Brain pericyte (primary cell): ENCODE results near the gene NDUFA11.

ENCODE experiments used
- DNase-seq: peaks from one replicate; pipeline ENCODE4 v3.0.0-alpha.2; 2012; ENCODE audit warnings: low read depth, low spot score

NDUFA11 gene

DNA sequence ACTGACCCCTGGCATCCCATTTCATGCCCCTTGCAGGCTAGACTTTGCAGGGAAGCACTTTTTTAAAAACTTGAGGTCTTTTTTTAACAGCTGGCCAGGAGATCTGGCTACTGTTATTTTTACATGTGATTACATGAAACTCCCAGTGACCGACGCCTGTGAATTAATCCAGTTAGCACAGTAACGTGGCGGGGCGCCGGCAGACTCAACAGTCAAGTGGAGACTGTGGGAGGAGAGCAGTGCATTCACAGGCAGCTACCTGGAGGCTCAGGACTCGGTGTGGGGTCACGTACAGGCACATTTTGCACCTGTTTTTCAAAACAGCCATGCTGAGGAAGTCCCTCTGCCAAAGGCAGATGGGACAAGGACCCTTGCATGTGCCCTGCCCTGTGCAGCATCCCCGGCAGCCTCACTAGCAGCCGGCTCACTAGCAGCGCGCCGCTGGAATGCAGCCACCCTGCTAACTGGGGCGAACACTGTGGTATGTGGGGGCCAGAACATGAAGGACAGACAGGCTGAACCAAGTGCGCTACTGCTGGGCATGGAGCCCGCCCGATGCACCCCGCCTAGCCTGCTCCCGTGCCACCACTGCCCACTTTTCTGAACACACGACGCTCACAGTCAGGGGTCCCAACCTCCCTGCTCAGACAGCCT, 29.1 kb upstream of the NDUFA11 start:
- no peak for DNase-seq

DNA sequence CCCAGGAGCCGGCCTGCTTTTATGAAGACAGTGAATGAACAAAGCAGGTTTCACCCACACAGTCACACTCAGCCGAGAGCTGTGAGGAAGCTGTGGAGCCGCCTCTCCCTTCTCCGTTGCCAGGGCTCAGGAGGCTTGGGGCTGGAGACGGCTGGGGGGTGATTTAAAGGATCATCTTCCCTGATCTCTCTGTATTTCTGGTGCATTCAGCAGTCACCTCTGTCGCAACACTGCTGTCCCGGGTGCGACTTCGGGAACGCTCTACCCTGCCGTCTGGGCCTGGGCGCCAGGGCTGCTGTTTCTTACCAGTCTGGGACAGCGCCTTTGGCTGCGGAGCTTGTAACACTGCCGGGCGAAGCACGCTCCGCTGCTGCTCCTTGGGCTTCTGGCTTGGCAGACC, 28.6 kb upstream of the NDUFA11 start:
- no peak for DNase-seq

DNA sequence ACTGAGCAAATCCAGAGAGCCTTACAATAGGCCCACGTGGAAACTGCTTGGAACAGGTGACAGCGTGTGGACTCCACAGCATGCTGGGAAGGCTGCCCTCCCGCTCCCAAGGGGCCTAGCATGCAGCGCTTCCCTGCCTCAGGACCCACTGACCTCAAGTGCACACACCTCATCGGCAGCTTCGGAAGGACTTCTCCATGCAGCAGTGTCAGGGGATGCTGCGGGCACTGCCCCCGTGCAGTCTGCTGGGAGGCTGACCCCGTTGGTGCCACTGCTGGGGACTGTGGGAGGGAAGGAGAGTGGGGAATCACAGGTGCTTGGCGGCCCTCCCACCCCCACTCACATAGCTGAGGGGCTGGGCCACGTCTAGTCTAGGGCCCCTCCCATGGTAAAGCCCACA, 27.7 kb upstream of the NDUFA11 start:
- no peak for DNase-seq

DNA sequence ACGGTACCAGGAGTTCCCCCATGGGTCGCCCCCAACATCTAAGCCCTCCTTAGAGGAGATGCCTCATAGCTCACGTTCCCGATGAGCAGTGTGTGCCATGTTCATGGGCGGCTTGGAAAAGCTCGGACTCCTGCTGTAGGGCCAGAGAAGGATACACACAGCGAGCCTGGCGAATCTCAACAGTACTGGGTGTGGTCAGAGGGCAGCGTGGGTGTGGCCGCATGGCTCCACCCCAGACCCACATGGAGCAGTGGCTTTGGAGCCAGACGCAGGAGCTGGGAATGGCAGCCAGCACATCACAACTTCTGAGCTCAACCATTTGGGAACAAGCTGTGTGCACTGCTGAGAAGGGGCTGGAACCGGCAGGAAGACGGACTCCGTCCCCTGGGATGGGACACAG, 26.0 kb upstream of the NDUFA11 start:
- DNase-seq, result no peak

DNA sequence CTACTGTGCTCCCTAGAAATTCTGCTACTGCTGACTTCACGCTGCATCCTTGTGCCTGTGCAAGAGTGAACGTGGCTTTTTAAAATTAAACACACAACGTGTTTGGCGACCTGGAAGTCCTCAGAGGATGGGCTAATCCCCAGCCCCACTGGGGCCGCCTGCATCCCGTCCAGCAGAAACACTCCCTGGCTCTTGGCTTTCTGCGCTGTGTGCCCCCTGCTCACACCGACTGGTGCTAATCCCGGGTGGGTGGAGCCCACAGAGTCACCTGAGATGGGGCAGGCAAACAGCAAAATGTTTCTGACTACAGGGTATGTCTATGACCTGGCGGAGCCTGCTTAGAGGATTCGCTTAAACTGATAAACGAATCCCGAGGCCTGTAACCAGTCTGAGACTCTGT, 25.6 kb upstream of the NDUFA11 start:
- no peak for DNase-seq

DNA sequence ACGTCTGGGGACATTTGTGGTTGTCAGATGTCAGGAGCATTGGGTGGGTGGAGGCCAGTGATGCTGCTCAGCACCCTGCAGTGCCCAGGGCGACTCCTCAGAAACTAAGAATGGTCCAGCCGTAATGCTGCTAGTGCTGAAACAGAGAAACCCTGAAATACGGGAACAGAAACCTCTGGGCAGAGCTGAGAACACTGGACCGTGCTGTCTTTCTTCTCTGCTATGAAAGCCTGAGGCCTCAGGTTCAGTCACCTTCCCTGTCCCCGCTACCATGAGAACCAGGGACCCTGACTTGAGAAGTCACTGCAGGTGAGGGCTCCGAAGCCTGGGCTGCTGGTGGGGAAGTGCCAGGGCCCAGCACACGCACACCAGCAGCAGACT, 23.8 kb upstream of the NDUFA11 start:
- DNase-seq, result no peak

DNA sequence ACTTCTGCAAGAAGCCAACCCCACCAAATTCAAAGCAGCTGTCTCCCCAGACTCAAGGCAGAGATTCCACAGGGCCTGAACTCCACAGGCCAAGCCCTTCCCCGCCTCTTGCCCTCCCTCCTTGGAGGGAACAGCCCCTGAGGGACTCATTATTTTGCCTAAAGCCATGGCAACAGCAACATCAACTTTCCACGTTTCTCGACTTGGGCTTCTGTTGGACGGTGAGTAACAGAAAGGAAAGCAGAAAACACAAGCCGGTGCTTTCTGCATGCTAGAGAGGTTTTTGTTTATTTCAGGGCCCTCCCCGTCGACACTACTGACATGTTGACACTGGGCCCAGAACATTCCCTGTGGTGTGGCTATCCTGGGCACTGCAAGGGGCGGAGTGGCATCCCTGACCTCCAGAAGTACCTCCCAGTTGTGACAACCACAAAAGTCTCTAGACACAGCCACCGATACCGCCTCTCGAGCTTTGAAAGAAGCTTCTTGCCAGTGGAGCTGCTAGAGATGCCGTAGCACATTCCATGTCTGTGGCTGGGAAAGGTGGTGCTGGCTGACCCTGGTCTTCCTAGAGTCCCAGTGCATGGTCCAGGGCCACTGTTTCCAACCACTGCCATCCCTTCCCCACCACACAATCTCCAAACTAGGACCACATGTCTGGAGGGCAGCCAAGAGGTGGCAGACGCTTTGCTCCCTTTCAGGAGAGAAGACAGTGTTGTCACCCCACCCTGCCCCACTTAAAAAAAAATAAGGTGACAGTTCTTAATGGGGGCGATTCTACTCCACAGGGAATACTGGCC, 23.3 kb upstream of the NDUFA11 start:
- peak; percentile 47 for DNase-seq

DNA sequence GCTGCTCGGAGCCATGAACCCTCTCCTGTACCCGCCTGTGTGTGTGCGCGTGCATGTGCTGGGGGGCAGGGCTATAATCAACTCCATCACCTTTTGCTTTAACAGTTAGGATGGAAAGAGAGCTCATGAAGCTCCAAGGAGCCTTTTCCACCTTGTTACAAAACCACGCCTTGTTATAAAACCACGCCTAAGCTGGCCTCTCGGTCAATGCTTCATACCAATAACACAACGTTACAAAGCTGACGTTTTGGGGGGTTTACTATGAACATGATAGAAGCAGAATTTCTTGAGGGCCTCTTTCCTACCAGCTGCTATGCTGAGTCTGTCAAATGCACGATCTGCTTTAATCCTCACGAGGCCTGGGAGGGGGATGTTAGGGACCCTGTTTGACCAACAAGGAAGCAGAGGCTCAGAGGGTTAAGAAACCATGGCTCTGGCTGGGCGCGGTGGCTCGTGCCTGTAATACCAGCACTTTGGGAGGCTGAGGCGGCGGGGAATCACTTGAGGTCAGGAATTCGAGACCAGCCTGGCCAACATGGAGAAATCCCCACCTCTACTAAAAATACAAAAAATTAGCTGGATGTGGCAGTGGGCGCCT, 22.3 kb upstream of the NDUFA11 start:
- no peak for DNase-seq

DNA sequence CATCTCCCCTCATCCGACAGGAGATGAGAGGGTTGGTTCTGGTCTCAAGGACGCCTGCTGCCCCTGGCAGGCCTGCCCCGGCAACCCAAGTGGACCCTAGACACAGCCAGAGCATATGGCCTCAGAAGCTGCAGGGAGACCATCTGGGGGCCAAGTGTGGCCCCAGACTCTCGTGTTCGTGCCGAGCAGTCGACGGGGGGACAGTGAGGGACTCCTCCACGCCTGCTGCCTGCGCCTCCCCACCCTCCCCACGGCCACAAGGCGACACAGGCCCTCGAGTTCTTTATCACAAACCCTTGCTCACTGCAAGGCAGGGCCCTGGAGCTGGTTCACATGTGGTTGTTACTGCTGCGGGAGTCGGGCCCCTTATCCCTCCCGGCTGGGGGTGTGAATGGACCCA, 19.8 kb upstream of the NDUFA11 start:
- DNase-seq, result no peak

DNA sequence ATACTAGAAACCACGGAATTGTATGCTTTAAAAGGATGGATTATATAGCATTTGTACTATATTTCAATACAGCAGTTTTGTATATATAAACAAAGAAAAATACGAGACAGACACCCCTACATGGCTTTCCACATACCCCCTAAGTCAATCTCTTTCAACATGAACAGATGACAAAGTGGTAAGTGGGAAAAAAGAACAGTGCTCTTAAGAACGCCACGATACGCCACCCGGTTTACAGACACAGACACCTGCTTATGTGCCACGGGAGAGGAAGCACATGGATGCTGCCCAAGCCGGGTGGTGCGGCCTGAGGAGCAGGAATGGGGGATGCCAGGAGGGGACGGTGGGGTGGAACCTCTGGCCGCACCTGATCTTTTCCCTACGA, 18.6 kb upstream of the NDUFA11 start:
- DNase-seq, result no peak

DNA sequence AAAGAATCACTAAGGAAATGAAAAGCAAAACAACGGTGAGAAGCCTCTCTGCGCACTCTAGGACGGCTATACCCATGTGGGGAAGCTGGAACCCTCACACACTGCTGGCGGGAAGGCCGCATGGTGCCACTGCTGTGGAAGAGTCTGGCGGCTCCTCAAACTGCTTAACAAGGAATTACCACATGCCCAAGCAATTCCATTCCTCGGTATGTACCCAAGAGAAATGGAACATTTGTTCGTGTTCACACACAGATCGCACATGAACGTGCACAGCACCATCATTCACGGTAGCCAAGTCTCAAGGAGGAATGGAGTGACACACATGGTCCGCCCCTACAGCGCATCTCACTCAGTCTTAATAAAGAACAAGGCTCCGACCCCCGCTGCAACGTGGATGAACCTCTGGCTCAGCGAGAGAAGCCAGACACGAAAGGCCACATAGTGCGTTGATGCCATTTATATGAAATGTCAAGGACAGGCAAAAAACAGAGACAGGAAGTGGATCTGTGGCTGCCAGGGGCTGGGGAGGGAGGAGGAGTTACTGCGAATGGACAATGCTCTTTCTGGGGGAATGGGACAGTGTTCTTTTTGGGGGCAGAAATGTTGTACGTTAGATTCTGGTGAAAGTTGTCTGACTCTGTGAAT, 18.0 kb upstream of the NDUFA11 start:
- no peak for DNase-seq

DNA sequence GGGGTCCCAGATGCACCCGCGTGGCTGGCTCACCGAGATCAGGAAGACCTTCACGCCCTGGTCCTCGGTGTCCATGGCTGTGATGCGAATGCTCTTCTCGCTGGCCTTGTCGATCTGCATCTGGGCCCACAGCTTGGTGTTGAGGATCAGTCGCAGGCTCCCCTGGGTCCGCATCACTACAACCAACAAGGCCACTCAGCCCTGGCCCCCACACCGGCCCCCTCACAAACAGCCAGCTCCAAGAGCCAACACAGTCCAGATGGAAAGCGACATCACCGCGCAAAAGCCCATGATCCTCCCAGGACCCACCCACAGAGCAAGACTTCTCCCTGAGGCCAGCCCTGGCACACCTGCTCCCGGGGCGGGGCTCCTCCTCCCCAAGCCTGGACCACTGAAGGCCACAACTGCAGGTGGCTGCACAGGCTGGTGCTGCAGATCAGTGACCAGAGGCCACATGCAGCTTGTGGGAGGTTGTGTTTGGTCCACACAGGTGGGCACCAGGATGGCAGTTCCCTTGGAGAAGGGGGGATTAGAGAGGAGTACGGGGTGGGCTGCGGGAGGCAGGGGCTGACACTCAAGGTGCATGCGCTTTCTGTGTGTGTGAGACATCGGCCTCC, 15.0 kb upstream of the NDUFA11 start:
- DNase-seq, result no peak

DNA sequence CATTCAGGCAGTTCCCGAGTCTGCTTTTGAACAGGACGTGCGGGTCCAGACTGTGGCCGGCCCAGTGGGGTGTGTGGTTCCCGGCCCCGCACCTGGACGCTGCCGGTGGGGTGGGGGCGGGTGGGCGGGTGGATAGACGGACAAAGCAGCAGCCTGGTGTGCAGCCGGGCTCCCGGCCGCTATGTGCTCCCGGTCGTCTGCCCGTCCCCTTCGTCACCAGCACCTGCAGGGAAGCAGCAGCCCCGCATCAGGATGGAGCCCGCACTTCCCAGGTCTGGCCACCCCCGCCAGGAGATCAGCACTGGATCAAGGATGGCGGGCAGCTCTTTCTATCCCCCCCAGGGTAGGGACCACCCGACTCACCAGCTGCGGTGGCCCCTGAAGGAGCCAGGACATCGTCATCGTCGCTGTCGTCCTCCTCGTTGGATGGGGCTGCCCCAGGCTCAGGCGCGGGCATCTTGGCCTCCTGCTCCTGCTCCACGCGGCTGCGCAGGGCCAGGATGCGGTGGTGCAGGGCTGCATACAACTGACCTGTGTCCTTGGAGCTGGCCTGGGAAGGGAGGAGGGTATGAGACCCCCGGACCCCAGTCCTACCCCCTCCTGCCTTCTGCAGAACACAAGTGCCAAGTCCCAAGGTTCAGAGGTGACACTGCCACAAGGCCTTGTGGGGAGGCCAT, 14.0 kb upstream of the NDUFA11 start:
- no peak for DNase-seq

DNA sequence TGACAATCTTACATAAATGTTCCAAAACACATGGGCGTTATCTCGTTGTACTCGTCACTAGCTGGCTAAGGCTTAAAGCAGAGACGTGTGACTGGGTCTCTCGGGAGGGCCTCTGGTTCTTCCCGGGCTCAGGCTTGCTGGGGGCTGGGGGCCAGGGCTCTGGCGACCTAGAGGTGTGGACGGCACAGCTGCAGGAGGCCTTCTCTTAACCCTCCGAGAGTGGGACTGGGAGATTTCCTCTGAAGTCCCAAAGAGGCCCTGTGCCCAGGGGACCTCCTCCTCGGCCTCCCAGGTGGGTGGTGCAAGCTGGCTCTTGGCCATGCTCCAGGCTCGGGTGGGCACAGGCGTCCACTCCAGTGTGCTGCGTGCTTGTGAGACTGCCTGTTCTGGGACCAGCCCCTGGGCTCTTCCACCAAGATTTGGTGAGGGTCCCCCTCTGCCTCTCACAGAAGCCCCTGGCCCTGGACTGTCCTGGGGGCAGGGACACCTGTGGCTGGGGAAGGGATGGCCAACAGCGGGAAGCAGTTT, 12.7 kb upstream of the NDUFA11 start:
- DNase-seq, result no peak

DNA sequence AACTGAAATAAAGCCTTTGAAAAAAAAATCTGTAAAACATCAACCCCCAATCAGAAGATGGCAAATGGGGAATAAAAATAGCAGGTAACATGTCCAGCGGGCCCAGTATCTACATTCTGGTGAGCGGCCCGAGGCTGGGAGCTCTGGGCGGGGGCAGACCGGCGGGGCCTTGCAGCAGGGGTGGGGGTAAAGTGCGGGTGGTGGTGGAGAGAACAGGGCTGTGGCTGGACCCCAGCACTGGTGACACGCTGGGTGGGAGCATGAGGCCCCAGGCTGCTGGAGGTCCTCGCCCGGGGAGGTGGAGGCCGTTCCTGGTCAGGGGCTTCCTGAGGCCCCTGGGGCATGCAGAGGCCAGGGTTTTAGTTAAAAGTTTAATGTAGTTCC, 12.2 kb upstream of the NDUFA11 start:
- no peak for DNase-seq

DNA sequence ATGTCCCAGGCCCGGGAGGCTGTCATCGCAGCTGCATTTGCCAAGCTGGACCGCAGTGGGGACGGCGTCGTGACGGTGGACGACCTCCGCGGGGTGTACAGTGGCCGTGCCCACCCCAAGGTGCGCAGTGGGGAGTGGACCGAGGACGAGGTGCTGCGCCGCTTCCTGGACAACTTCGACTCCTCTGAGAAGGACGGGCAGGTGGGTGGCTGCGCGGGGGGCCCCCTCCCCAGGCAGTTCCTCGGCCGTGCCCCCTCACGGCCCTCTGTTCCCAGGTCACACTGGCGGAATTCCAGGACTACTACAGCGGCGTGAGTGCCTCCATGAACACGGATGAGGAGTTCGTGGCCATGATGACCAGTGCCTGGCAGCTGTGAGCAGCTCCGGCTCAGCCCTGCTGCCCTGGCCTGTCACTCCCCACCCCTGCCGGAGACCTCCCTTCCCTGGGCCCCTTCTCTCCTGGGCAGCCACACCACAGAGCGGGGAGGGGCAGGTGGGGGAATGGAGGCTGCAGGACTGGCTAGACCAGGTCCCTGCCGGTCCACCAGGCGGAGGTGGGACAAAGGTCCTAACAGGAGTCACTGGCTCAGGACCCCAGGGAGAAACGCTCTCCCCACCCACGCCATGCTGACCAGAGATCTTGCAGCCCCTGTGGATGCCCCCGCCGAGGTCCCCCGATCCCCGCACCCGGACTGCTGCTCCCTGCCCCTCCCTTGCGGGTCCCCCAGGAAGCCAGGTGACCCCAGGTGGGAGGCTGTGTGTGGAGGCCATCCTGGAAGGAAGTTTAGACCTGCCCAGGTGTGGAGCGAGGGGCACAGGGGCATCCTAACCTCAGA, 11.6 kb upstream of the NDUFA11 start:
- no peak for DNase-seq

DNA sequence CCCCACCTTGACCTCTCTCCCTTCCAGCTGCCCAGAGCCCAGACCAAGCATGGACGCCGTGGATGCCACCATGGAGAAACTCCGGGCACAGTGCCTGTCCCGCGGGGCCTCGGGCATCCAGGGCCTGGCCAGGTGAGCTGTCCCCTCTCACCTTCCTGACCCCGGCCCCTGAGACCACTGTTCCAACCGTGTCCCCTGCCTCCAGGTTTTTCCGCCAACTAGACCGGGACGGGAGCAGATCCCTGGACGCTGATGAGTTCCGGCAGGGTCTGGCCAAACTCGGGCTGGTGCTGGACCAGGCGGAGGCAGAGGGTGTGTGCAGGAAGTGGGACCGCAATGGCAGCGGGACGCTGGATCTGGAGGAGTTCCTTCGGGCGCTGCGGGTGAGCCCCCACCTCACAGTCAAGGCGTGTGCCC, 10.8 kb upstream of the NDUFA11 start:
- DNase-seq, result no peak

DNA sequence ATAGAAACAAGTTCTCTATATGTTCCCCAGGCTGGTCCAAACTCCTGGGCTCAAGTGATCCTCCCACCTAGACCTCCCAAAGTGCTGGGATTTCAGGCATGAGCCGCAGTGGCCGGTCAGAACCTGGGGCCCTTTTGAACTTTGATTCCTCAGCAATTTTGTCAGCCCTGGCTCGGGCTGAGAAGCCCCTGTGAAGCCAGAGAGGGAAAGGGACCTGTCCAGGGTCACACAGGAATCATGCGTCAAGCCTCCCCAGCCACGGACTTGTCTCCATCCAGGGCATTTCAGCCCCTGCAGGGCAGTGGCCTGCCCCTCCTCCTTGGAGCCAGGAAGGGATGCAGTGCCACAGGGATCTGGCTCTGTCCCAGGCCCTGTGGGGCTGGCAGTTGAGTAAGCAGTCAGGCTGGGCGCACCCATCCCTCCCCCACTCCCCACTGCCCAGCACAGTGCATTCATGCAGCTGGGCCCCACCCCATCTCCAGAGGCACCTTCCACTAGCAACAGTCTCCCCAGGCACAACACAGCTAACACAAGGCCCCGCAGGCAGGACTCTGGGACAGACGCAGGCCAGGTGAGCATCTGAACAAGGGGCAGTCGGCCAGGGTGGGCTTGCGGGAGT, 10.3 kb upstream of the NDUFA11 start, which contains the start of gene CAPS:
Gene CAPS, plus strand, starts transcription at position 516 of the 619 bp plus-strand sequence. CDS start 153 bp downstream, outside the sequence.
- no peak for DNase-seq

DNA sequence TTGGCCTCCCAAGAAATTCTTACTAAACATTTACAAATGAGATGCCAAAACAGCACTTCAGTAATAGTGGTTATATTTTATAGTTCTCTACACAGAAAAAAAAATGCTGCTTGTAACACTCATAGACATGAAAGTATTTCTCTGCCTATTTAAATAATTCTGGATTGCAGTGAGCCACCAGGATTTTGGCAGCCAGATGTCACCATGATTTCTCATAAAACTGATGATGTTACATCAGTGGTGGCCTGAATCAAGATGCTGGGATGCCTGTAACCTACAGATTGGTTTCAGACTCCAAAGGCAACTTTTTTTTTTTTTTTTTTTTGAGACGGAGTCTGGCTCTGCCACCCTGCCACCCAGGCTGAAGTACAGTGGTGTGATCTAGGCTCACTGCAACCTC, 7.8 kb upstream of the NDUFA11 start:
- no peak for DNase-seq

DNA sequence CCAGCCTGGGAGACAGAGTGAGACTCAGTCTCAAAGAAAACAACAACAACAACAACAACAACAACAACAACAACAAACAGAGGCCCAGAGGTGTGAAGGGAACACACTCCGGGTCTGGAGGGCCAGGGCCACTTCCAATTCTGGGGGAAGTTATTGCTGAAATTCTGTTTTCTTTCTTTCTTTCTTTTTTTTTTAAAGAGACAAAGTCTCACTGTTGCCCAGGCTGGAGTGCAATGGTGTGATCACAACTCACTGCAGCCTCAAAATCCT, 7.0 kb upstream of the NDUFA11 start:
- no peak for DNase-seq
